ENCODE measurements around the gene PLCXD1.
"Not testable (repeated sequence)": the region's sequence is repeated elsewhere in the genome, so short reads cannot be mapped to it uniquely, and the experiment has no call there.

Gene PLCXD1

DNA sequence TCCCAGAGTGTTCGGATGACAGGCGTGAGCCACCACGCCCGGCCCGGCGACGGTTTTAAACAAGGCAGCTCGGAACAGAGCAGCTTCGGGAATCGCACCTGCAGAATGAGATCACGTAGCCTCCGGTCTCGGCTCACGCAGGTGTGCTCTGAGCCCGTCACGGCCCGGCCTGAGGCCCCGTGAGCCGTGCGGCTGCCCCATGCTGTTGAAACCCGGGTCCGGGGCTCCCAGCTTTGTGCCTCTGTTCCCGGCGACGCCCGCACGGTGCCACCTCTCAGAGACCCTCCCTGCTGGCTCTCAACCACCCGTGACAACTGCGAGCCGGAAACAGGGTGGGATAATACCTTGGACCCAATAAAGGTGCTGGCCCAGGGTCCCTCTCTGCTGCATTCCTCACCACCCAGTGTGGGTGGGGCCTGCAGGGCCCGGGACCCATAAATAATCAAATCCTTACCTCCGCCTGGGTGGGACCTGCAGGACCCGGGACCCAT is 13.4 kb upstream of the PLCXD1 start:
- no peak overlapping the region for H3K4me3 ChIP-seq (ENCODE audit: low read depth, low read length)
- DNase-seq (ENCODE audit: low read depth): no peak
- TF ChIP-seq, protein P1, sequence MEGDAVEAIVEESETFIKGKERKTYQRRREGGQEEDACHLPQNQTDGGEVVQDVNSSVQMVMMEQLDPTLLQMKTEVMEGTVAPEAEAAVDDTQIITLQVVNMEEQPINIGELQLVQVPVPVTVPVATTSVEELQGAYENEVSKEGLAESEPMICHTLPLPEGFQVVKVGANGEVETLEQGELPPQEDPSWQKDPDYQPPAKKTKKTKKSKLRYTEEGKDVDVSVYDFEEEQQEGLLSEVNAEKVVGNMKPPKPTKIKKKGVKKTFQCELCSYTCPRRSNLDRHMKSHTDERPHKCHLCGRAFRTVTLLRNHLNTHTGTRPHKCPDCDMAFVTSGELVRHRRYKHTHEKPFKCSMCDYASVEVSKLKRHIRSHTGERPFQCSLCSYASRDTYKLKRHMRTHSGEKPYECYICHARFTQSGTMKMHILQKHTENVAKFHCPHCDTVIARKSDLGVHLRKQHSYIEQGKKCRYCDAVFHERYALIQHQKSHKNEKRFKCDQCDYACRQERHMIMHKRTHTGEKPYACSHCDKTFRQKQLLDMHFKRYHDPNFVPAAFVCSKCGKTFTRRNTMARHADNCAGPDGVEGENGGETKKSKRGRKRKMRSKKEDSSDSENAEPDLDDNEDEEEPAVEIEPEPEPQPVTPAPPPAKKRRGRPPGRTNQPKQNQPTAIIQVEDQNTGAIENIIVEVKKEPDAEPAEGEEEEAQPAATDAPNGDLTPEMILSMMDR (IDR thresholded peaks at IDR 0.05; ENCODE audit: insufficient read depth, low read depth, low read length, missing control alignments): no peak

DNA sequence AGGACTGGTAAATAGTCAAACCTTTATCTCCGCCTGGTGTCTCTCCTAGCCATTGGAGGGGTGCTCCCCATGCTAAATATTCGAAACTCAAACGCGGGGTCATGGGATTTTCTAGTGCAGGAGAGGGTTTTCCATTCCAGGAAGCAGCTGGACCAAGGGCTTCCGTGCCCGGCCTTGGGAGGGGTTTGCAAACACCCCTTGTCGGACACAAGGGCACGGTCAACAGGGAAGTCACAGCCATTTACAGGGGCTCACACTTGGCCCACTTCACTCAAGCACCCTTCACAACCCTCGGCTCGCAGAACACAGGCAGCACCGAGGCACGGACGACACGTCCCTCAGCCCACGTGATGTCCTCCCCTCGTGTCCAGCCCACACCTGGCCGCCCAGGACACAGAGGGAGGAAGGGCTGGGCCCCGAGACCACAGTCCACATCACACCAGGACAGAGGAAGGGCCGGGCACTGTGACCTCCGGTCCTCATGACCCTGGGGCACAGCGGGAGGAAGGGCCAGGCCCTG is 10.3 kb upstream of the PLCXD1 start:
- no peak overlapping the region for H3K4me3 ChIP-seq (ENCODE audit: low read depth, low read length)
- TF ChIP-seq, protein P1 (IDR thresholded peaks at IDR 0.05; ENCODE audit: insufficient read depth, low read depth, low read length, missing control alignments): no peak
- no peak for DNase-seq (ENCODE audit: low read depth)

DNA sequence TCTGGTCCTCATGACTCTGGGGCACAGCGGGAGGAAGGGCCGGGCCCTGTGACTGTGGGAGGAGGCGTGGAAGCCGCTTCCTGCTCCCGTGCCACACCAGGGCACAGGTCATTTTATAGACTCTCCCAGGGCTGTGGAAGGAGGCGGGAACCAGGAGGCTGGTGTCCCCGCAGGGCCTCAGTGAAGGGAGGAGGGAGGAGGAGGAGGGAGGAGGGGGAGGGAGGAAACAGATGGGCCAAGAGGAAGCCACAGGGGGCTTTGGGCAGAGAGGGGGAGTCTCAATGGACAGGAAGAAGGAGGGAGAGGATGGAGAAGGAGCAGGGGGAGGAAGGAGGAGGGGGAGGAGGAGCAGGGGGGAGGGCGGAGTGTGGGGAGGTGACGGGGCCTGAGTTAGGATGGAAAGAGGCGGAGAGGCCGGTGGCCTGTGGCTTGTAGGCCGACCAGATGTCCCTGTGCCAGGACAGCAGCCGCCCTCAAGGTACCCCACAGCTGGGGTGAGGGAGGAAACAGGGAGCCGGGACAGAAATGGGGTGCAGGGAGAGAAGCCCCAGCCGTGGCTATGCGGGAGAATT is 6.2 kb upstream of the PLCXD1 start:
- no peak overlapping the region for H3K4me3 ChIP-seq (ENCODE audit: low read depth, low read length)
- TF ChIP-seq, protein P1 (IDR thresholded peaks at IDR 0.05; ENCODE audit: insufficient read depth, low read depth, low read length, missing control alignments): no peak
- no peak for DNase-seq (ENCODE audit: low read depth)

DNA sequence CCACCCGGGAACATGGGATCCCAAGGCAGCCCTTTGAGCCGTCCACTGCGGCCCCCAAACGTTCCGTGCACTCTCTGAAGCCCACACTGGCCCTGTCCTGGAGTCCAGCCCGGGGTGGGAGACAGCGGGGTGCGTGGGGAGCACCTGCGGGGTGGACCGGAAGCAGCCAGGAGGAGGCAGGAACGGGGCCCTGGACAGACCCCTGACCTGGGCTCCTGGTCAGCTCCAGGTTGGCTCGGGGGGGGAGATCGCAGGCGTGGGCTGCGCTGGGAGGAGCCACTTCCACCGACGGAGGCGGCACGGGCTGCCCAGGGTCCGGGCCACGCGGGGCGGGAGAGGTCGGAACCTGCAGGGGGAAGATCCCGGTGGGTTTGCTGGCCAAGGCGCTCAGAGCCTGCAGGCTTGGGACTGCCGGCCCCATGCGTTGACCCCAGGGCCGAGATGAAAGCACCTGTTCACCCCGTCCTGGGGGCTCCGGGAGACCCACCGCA is 5.7 kb upstream of the PLCXD1 start:
- TF ChIP-seq, protein P1 (IDR thresholded peaks at IDR 0.05; ENCODE audit: insufficient read depth, low read depth, low read length, missing control alignments): no peak
- H3K4me3 ChIP-seq (ENCODE audit: low read depth, low read length): no peak overlapping the region
- DNase-seq (ENCODE audit: low read depth): no peak

DNA sequence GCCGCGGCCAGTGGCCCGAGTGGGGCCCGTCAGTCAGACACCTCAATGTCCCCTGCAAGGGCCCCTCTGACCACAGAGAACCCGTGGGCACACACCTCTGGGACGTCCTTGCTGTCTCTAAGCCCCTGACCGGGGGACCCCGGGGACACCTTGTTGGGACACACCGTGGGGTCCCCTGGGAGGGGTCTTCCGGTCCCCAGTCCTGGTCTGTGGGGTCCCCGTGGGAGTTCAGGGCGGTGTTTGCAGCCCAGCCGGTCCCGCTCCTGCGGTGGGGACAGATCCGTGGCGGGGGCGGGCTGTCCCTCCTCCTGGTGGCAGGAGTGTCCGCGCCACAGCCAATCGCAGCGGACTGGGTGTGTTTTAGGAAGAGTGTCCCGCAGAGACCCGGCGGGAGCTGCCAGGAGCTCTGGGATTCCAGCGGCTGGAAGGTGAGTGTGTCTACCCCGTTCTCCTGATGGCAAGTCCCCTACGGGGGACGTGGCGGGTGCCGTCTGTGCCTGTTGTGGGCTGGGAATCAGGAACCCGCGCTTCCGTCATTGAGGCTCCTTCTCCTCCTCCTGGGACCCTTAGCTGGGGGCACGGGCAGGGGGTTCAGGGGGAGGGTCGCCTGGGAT is 5.1 kb upstream of the PLCXD1 start:
- no peak for DNase-seq (ENCODE audit: low read depth)
- peak overlapping the region; percentile 26; the same call in 1 of the 2 replicates for H3K4me3 ChIP-seq (ENCODE audit: low read depth, low read length)
- TF ChIP-seq, protein P1 (IDR thresholded peaks at IDR 0.05; ENCODE audit: insufficient read depth, low read depth, low read length, missing control alignments): no peak

DNA sequence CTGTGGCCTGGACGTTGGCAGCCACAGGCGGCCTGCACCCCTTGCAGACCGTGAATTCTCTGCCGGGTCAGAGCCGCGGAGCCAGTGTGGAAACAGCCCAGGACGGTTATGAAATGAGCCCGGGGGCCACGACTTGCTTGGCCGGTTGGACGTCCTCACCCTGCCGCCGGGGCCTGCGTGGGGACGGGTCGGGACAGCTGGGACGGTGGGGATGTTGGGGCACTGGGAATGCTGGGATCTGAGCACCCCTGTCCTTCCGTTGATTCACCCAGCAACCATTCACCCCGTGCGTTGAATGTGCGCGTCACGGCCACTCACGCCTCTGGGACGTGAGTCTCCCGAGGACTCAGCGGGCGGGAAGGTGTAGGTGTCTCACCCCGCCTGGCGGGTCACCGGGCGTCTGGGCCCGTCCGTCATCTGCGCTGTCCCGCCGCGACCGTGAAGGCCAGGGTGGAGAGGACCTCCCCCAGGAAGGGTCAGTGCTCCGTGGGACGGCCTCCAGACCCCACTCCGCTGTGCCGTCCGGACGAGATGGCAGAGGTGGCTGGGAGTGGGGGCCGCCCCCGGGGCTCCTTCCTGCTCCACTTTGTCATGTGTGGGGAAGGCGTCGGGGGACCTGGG is 4.5 kb upstream of the PLCXD1 start:
- TF ChIP-seq, protein P1 (IDR thresholded peaks at IDR 0.05; ENCODE audit: insufficient read depth, low read depth, low read length, missing control alignments): no peak
- H3K4me3 ChIP-seq (ENCODE audit: low read depth, low read length): peak overlapping the region; percentile 26; the same call in 1 of the 2 replicates
- no peak for DNase-seq (ENCODE audit: low read depth)

DNA sequence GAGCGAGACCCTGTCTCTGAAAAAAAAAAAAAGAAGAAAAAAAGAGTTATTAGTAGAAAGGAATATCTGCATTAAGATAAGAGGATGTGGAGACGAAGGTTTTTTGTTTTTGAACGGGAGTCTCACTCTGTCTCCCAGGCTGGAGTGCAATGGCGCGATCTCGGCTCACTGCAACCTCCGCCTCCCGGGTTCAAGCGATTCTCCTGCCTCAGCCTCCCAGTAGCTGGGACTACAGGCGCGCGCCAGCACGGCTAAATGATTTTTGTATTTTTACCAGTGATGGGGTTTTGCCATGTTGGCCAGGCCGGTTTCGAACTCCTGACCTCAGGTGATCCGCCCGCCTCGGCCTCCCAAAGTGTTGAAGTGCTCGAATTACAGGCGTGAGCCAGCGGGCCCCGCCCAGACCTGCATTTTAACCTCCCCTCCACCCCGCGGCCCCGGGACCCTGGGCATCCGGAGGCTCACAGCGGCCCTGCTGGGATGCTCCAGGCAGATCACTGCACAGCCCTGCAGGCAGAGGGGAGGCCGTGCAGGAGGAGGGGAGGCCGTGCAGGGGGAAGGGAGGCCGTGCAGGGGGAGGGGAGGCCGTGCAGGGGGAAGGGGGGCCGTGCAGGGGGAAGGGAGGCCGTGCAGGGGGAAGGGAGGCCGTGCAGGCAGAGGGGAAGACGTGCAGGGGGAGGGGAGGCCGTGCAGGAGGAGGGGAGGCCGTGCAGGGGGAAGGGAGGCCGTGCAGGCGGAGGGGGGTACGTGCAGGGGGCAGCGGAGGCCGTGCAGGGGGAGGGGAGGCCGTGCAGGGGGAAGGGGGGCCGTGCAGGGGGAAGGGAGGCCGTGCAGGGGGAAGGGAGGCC is 1.2 kb upstream of the PLCXD1 start:
- H3K4me3 ChIP-seq (ENCODE audit: low read depth, low read length); DNase-seq (ENCODE audit: low read depth): not testable (repeated sequence)

DNA sequence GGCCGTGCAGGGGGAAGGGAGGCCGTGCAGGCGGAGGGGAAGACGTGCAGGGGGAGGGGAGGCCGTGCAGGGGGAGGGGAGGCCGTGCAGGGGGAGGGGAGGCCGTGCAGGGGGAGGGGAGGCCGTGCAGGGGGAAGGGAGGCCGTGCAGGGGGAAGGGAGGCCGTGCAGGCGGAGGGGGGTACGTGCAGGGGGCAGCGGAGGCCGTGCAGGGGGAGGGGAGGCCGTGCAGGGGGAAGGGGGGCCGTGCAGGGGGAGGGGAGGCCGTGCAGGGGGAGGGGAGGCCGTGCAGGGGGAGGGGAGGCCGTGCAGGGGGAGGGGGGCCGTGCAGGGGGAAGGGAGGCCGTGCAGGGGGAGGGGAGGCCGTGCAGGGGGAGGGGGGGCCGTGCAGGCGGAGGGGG is 459 bp upstream of the PLCXD1 start:
- DNase-seq (ENCODE audit: low read depth); H3K4me3 ChIP-seq (ENCODE audit: low read depth, low read length): not testable (repeated sequence)

DNA sequence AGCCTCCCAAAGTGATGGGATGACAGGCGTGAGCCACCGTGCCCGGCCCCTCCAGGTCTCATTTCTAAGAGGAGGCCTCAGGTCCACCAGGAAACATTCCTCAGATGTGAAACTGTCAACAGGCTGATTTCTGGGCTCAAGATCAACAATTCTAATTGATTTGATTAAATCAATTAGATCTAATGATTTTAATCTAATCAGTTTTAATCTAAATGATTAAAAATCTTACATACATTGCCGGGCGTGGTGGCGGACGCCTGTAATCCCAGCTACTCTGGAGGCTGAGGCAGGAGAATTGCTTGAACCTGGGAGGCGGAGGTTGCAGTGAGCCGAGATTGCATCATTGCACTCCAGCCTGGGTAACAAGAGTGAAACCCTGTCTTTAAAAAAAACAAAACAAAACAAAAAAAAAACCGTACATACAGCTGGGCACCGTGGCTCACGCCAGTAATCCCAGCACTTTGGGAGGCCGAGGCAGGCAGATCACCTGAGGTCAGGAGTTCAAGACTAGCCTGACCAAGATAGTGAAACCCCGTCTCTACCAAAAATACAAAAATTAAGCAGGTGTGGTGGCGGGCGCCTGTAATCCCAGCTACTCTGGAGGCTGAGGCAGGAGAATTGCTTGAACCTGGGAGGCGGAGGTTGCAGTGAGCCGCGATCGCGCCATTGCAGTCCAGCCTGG is 960 bp downstream of the PLCXD1 start:
- DNase-seq (ENCODE audit: low read depth): peak; percentile 18
- H3K4me3 ChIP-seq (ENCODE audit: low read depth, low read length): peak overlapping the region; percentile 58
